ENCODE measurements around the gene ARVCF. TPM values are rescaled to one million over a fixed set of nuclear protein-coding genes. Genes with fewer than 3 reads are reported as not detected.

Gene ARVCF
- polyA plus RNA-seq, 1 of the 3 experiments (the other 2 are of a cell fraction), result 27.4 TPM

DNA sequence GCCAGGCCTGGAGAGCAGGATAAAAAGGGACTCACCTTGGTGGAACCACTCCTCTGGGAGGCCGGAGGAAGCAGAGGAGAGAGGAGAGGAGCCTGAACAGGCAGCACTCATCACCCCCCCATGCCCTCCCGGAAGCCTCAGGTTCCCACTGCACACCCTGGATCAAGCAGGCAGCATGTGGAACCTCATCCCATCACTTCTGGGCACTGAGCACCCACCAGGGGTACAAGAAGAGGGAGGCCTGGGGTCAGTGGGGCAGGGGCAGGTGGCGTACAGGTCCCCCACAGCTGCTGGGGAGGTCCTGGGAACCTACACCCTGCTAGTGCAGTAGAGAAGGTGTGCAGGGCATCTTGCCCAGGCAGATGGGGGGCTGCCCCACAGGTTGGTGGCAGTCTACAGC lies 40.0 kb downstream of the ARVCF start:
- no peak for DNase-seq
- ChIA-PET CTCF (interaction anchor here (2.1 to 16.4 kb wide), 3 partner anchors 14 to 36 kb away, joined by 6 to 501 read pairs (median 224); no protein-coding TSS in a partner anchor), POLR2A (no interaction called here)
- no peak for TF ChIP-seq RAD21 (IDR thresholded peaks at IDR 0.05; ENCODE audit: low read length)
- no peak for TF ChIP-seq NFIC (IDR thresholded peaks at IDR 0.05; ENCODE audit: borderline replicate concordance)
- TF ChIP-seq, protein P1, sequence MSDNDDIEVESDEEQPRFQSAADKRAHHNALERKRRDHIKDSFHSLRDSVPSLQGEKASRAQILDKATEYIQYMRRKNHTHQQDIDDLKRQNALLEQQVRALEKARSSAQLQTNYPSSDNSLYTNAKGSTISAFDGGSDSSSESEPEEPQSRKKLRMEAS (IDR thresholded peaks at IDR 0.05; ENCODE audit: low read depth), result no peak
- no peak for TF ChIP-seq ZBTB33 (IDR thresholded peaks at IDR 0.05; ENCODE audit: borderline replicate concordance, low read depth)
- TF ChIP-seq EP300 (IDR thresholded peaks at IDR 0.05; ENCODE audit: borderline replicate concordance in 1 of 2, low read depth in 1 of 2, low read length in 1 of 2), result no peak
- Histone ChIP-seq H3K27ac (ENCODE audit: low read depth in 2 of 2, low read length in 1 of 2) (no peak overlapping the region), H4K20me1 (ENCODE audit: insufficient read depth) (no peaks in the 10 kb centered on the region), H2AFZ (ENCODE audit: low read depth) (no peak overlapping the region), H3K27me3 (ENCODE audit: insufficient read depth) (no peaks in the 10 kb centered on the region), H3K9me3 (no peaks in the 10 kb centered on the region), H3K36me3 (replicated peaks in 1 of 2; ENCODE audit: control insufficient read depth in 1 of 2, insufficient read depth in 2 of 2, low read length in 1 of 2) (peaks cover 0 to 57% of the 10 kb centered on the region in 2 experiments), H3K9me2 (no peaks in the 10 kb centered on the region), H3K4me2 (no peak overlapping the region), H3F3A (replicated peaks; ENCODE audit: insufficient read depth) (no peaks in the 10 kb centered on the region), H3K9ac (no peak overlapping the region), H3K4me1 (ENCODE audit: control insufficient read depth in 1 of 2, insufficient read depth in 2 of 2, low read depth in 1 of 2, low read length in 1 of 2) (peaks cover 0 to 25% of the 10 kb centered on the region in 2 experiments; a peak in 1 of 4 replicates), H3K4me3 (ENCODE audit: low read depth in 2 of 2, low read length in 1 of 2) (no peak overlapping the region), H3K79me2 (ENCODE audit: insufficient read depth) (no peaks in the 10 kb centered on the region)
- no CpG with 5 or more reads among the region's 3 CpGs for WGBS (ENCODE audit: low lambda C conversion rate)

DNA sequence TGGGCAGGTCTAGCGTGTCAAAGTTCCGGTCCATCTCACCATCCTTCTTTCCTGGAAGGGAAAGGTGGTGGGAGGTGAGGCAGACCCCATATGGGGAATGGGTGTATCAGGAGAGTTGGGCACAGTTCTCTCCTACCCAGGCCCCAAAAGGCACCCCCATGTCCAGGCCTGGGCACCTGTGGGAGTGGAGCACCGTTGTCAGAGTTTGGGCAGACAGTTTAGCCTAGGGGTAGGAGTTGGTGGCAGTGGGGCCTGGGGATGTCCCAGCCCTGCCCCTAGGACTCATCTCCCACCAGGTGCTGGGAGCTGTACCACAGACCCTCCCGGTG lies 41.0 kb downstream of the ARVCF start:
- Histone ChIP-seq H3K79me2 (ENCODE audit: insufficient read depth) (no peaks in the 10 kb centered on the region), H3K27me3 (ENCODE audit: insufficient read depth) (no peaks in the 10 kb centered on the region), H3K4me1 (ENCODE audit: control insufficient read depth in 1 of 2, insufficient read depth in 2 of 2, low read depth in 1 of 2, low read length in 1 of 2) (peaks cover 0 to 30% of the 10 kb centered on the region in 2 experiments; a peak in 1 of 4 replicates), H3K9me2 (no peaks in the 10 kb centered on the region), H3K9me3 (no peaks in the 10 kb centered on the region), H3K27ac (ENCODE audit: low read depth in 2 of 2, low read length in 1 of 2) (peak overlapping the region in 1 of 2 experiments; percentile 12; a peak in 2 of 4 replicates), H3K36me3 (replicated peaks in 1 of 2; ENCODE audit: control insufficient read depth in 1 of 2, insufficient read depth in 2 of 2, low read length in 1 of 2) (peaks cover 0 to 59% of the 10 kb centered on the region in 2 experiments), H3K4me2 (no peak overlapping the region), H3K9ac (no peak overlapping the region), H2AFZ (ENCODE audit: low read depth) (no peak overlapping the region), H3F3A (replicated peaks; ENCODE audit: insufficient read depth) (peaks cover 3% of the 10 kb centered on the region), H4K20me1 (ENCODE audit: insufficient read depth) (no peaks in the 10 kb centered on the region), H3K4me3 (ENCODE audit: low read depth in 2 of 2, low read length in 1 of 2) (no peak overlapping the region)
- CTCF ChIA-PET, result interaction anchor here (1.0 to 16.4 kb wide), 5 partner anchors 9 to 37 kb away, joined by 3 to 501 read pairs (median 6); no protein-coding TSS in a partner anchor
- TF ChIP-seq, protein P2, sequence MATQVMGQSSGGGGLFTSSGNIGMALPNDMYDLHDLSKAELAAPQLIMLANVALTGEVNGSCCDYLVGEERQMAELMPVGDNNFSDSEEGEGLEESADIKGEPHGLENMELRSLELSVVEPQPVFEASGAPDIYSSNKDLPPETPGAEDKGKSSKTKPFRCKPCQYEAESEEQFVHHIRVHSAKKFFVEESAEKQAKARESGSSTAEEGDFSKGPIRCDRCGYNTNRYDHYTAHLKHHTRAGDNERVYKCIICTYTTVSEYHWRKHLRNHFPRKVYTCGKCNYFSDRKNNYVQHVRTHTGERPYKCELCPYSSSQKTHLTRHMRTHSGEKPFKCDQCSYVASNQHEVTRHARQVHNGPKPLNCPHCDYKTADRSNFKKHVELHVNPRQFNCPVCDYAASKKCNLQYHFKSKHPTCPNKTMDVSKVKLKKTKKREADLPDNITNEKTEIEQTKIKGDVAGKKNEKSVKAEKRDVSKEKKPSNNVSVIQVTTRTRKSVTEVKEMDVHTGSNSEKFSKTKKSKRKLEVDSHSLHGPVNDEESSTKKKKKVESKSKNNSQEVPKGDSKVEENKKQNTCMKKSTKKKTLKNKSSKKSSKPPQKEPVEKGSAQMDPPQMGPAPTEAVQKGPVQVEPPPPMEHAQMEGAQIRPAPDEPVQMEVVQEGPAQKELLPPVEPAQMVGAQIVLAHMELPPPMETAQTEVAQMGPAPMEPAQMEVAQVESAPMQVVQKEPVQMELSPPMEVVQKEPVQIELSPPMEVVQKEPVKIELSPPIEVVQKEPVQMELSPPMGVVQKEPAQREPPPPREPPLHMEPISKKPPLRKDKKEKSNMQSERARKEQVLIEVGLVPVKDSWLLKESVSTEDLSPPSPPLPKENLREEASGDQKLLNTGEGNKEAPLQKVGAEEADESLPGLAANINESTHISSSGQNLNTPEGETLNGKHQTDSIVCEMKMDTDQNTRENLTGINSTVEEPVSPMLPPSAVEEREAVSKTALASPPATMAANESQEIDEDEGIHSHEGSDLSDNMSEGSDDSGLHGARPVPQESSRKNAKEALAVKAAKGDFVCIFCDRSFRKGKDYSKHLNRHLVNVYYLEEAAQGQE (IDR thresholded peaks at IDR 0.05; ENCODE audit: low read depth, low read length), result no peak
- POLR2A ChIA-PET, result interaction anchor here (1.3 kb wide), 1 partner anchor 37 kb away, joined by 6 read pairs; no protein-coding TSS in a partner anchor
- no peak for DNase-seq
- WGBS (ENCODE audit: low lambda C conversion rate), result 100% methylated on average over 2 of the region's 4 CpGs

All from SK-N-SH (cell line).